ENCODE data around the gene CRADD. TPM values are rescaled to one million over a fixed set of nuclear protein-coding genes. Genes with fewer than 3 reads are reported as not detected.

The CRADD gene
- polyA plus RNA-seq, 1 of the 3 experiments (the other 2 are of a cell fraction) = 13.6 TPM

GRCh38 chr12:93778766-93779165 is 101.6 kb downstream of the CRADD start:
- Histone ChIP-seq H3K4me2 (peak overlapping the region; percentile 27; the same call in 1 of the 2 replicates), H3K27me3 (ENCODE audit: insufficient read depth) (no peaks in the 10 kb centered on the region), H3K4me1 (ENCODE audit: control insufficient read depth in 1 of 2, insufficient read depth in 2 of 2, low read depth in 1 of 2, low read length in 1 of 2) (peaks cover 11 to 49% of the 10 kb centered on the region in 2 experiments; a peak in 3 of 4 replicates), H4K20me1 (ENCODE audit: insufficient read depth) (no peaks in the 10 kb centered on the region), H3K27ac (ENCODE audit: low read depth in 2 of 2, low read length in 1 of 2) (peak overlapping the region; percentile 69 to 86), H3K36me3 (replicated peaks in 1 of 2; ENCODE audit: control insufficient read depth in 1 of 2, insufficient read depth in 2 of 2, low read length in 1 of 2) (no peaks in the 10 kb centered on the region), H3K9ac (peak overlapping the region; percentile 35; the same call in 1 of the 2 replicates), H3K9me3 (no peaks in the 10 kb centered on the region), H2AFZ (ENCODE audit: low read depth) (no peak overlapping the region; the same call in 1 of the 2 replicates), H3K4me3 (ENCODE audit: low read depth in 2 of 2, low read length in 1 of 2) (no peak overlapping the region), H3K9me2 (no peaks in the 10 kb centered on the region), H3K79me2 (ENCODE audit: insufficient read depth) (peaks cover 3% of the 10 kb centered on the region; the same call in 1 of the 2 replicates), H3F3A (replicated peaks; ENCODE audit: insufficient read depth) (peaks cover 36% of the 10 kb centered on the region)
- no peak for DNase-seq
- TF ChIP-seq RCOR1 (IDR thresholded peaks at IDR 0.05; ENCODE audit: low read length) (no peak), RFX5 (IDR thresholded peaks at IDR 0.05; ENCODE audit: low read length) (no peak), PBX3 (IDR thresholded peaks at IDR 0.05) (no peak), GATA2 (CRISPR knock-in tag; IDR thresholded peaks at IDR 0.05) (no peak), TCF12 (IDR thresholded peaks at IDR 0.05) (no peak), NFIC (IDR thresholded peaks at IDR 0.05; ENCODE audit: borderline replicate concordance) (no peak), SMC3 (IDR thresholded peaks at IDR 0.05; ENCODE audit: low read depth, low read length) (no peak), RXRA (IDR thresholded peaks at IDR 0.05; ENCODE audit: borderline replicate concordance, low read depth) (no peak), ELF1 (IDR thresholded peaks at IDR 0.05) (no peak), CHD2 (IDR thresholded peaks at IDR 0.05; ENCODE audit: low read length, partially characterized antibody) (no peak), FOSL2 (IDR thresholded peaks at IDR 0.05; ENCODE audit: borderline replicate concordance, low read depth) (no peak), TEAD4 (IDR thresholded peaks at IDR 0.05; ENCODE audit: borderline replicate concordance, insufficient read depth) (no peak), EP300 (IDR thresholded peaks at IDR 0.05; ENCODE audit: borderline replicate concordance in 1 of 2, low read depth in 1 of 2, low read length in 1 of 2) (no peak), FOXM1 (IDR thresholded peaks at IDR 0.05; ENCODE audit: low read depth) (no peak)
- TF ChIP-seq, protein P1, sequence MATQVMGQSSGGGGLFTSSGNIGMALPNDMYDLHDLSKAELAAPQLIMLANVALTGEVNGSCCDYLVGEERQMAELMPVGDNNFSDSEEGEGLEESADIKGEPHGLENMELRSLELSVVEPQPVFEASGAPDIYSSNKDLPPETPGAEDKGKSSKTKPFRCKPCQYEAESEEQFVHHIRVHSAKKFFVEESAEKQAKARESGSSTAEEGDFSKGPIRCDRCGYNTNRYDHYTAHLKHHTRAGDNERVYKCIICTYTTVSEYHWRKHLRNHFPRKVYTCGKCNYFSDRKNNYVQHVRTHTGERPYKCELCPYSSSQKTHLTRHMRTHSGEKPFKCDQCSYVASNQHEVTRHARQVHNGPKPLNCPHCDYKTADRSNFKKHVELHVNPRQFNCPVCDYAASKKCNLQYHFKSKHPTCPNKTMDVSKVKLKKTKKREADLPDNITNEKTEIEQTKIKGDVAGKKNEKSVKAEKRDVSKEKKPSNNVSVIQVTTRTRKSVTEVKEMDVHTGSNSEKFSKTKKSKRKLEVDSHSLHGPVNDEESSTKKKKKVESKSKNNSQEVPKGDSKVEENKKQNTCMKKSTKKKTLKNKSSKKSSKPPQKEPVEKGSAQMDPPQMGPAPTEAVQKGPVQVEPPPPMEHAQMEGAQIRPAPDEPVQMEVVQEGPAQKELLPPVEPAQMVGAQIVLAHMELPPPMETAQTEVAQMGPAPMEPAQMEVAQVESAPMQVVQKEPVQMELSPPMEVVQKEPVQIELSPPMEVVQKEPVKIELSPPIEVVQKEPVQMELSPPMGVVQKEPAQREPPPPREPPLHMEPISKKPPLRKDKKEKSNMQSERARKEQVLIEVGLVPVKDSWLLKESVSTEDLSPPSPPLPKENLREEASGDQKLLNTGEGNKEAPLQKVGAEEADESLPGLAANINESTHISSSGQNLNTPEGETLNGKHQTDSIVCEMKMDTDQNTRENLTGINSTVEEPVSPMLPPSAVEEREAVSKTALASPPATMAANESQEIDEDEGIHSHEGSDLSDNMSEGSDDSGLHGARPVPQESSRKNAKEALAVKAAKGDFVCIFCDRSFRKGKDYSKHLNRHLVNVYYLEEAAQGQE (IDR thresholded peaks at IDR 0.05; ENCODE audit: low read depth, low read length) = no peak
- WGBS (ENCODE audit: low lambda C conversion rate) = 97% methylated on average over 3 of the region's 3 CpGs
- ChIA-PET CTCF (interaction anchor here (1.3 to 2.3 kb wide), 3 partner anchors 209 to 324 kb away, joined by 3 to 5 read pairs (median 4); no protein-coding TSS in a partner anchor), POLR2A (no interaction called here)
